Glutamatergic neuron (in vitro differentiated cells): ENCODE data around the gene VPS29. TPM values are rescaled to one million over a fixed set of nuclear protein-coding genes. Genes with fewer than 3 reads are reported as not detected.

Experiments
- DNase-seq: peaks from one replicate; pipeline ENCODE4 v3.0.0; 2022
- H3K27ac Mint-ChIP-seq: one replicate; pipeline ENCODE4 v1.8.0; 2020; ENCODE audit warnings: mild to moderate bottlenecking, mixed read lengths, inconsistent platforms; ENCODE audit not compliant: unreplicated experiment
- H3K27me3 Mint-ChIP-seq: one replicate; pipeline ENCODE4 v1.8.0; 2020; ENCODE audit warnings: mild to moderate bottlenecking, moderate library complexity, mixed read lengths, inconsistent platforms; ENCODE audit not compliant: unreplicated experiment
- H3K36me3 Mint-ChIP-seq: one replicate; pipeline ENCODE4 v1.8.0; 2020; ENCODE audit warnings: mild to moderate bottlenecking, mixed read lengths, inconsistent platforms; ENCODE audit not compliant: unreplicated experiment
- H3K4me1 Mint-ChIP-seq: one replicate; pipeline ENCODE4 v1.8.0; 2020; ENCODE audit warnings: mild to moderate bottlenecking, low read depth, mixed read lengths, inconsistent platforms; ENCODE audit not compliant: unreplicated experiment
- H3K4me3 Mint-ChIP-seq: one replicate; pipeline ENCODE4 v1.8.0; 2020; ENCODE audit warnings: mild to moderate bottlenecking, mixed read lengths, inconsistent platforms; ENCODE audit not compliant: unreplicated experiment
- H3K9me3 Mint-ChIP-seq: one replicate; pipeline ENCODE4 v1.8.0; 2020; ENCODE audit warnings: mild to moderate bottlenecking, moderate library complexity, mixed read lengths, inconsistent platforms; ENCODE audit not compliant: unreplicated experiment
- CTCF ChIP-seq: fragments of 200-600 bp; sonication (generic); IDR thresholded peaks from one replicate; pipeline ENCODE4 v1.5.0; 2021; ENCODE audit not compliant: partially characterized antibody, unreplicated experiment
- total RNA-seq: library from RNA; stranded (reverse); fragmentation: NEBNext Ultra II Directional; extraction: Animal tissue kit (Norgen Biotek cat#: 25700); gene quantifications from one replicate; pipeline ENCODE4 v1.2.1, GENCODE V29; 2021; ENCODE audit not compliant: unreplicated experiment

Gene VPS29
- total RNA-seq, 1 donor from 2014 or later: 94.6 TPM

GRCh38 chr12:110534811-110535210, 32.9 kb upstream of the VPS29 start:
- no peak for TF ChIP-seq CTCF
- Mint-ChIP-seq H3K9me3 (peaks cover 2% of the 10 kb centered on the region), H3K4me3 (no peak overlapping the region), H3K36me3 (no peaks in the 10 kb centered on the region), H3K27me3 (no peaks in the 10 kb centered on the region), H3K27ac (no peak overlapping the region), H3K4me1 (no peaks in the 10 kb centered on the region)
- DNase-seq: no peak

- Mint-ChIP-seq H3K27me3 (no peaks in the 10 kb centered on the region), H3K27ac (no peak overlapping the region), H3K9me3 (peaks cover 4% of the 10 kb centered on the region), H3K36me3 (no peaks in the 10 kb centered on the region), H3K4me3 (no peak overlapping the region), H3K4me1 (no peaks in the 10 kb centered on the region)
- TF ChIP-seq CTCF: no peak
- no peak for DNase-seq
These were observed 31.7 kb upstream of the VPS29 start for GRCh38 chr12:110533607-110534006.

GRCh38 chr12:110532644-110533043, 30.7 kb upstream of the VPS29 start:
- Mint-ChIP-seq H3K36me3 (no peaks in the 10 kb centered on the region), H3K27me3 (no peaks in the 10 kb centered on the region), H3K4me3 (no peak overlapping the region), H3K4me1 (no peaks in the 10 kb centered on the region), H3K27ac (no peak overlapping the region), H3K9me3 (peaks cover 2% of the 10 kb centered on the region)
- no peak for TF ChIP-seq CTCF
- DNase-seq: no peak

GRCh38 chr12:110531741-110532333, 29.9 kb upstream of the VPS29 start:
- no peaks in the 10 kb centered on the region for H3K4me1 Mint-ChIP-seq
- H3K4me3 Mint-ChIP-seq: no peak overlapping the region
- DNase-seq: no peak
- H3K9me3 Mint-ChIP-seq: peaks cover 2% of the 10 kb centered on the region
- no peaks in the 10 kb centered on the region for H3K36me3 Mint-ChIP-seq
- no peak overlapping the region for H3K27ac Mint-ChIP-seq
- TF ChIP-seq CTCF: no peak
- no peaks in the 10 kb centered on the region for H3K27me3 Mint-ChIP-seq

GRCh38 chr12:110530511-110530910, 28.6 kb upstream of the VPS29 start:
- Mint-ChIP-seq H3K27ac (no peak overlapping the region), H3K27me3 (no peaks in the 10 kb centered on the region), H3K4me1 (no peaks in the 10 kb centered on the region), H3K9me3 (peaks cover 2% of the 10 kb centered on the region), H3K4me3 (no peak overlapping the region), H3K36me3 (no peaks in the 10 kb centered on the region)
- no peak for TF ChIP-seq CTCF
- no peak for DNase-seq
